Upper lobe of left lung (tissue), 6 donors: Measurements from ENCODE around the gene CLASRP. TPM values are rescaled to one million over a fixed set of nuclear protein-coding genes. Genes with fewer than 3 reads are reported as not detected.
A peak's percentile ranks its signal among the peaks of the same experiment; 100 is the strongest.

Experiments used
- ATAC-seq, 2 donors: fragments of 200-7000 bp; cut with Tn5 transposase; one replicate each; pipeline ENCODE4 v1.9.1; 2022; ENCODE audit warnings: mild to moderate bottlenecking in 2 of 2, moderate library complexity in 2 of 2; ENCODE audit not compliant: low FRiP score in 2 of 2
- DNase-seq, 2 donors: peaks; one replicate each; pipeline ENCODE4 v3.0.0-alpha.2; 2019 to 2020
- H3K27ac ChIP-seq, 4 donors: fragments of 200-600 bp; sonication (generic); one replicate each; pipeline ENCODE4 v1.5.1; 2016 to 2019
- H3K27me3 ChIP-seq, 4 donors: fragments of 200-600 bp; sonication (generic); one replicate each; pipeline ENCODE4 v1.5.1; 2017 to 2019
- H3K36me3 ChIP-seq, 4 donors: fragments of 200-600 bp; sonication (generic); one replicate each; pipeline ENCODE4 v1.5.1; 2016 to 2019
- H3K4me1 ChIP-seq, 4 donors: fragments of 200-600 bp; sonication (generic); one replicate each; pipeline ENCODE4 v1.5.1; 2018 to 2019
- H3K4me3 ChIP-seq, 4 donors: fragments of 200-600 bp; sonication (generic); one replicate each; pipeline ENCODE4 v1.5.1; 2017 to 2019; ENCODE audit warnings: mild to moderate bottlenecking in 2 of 4, moderate library complexity in 1 of 4
- H3K9me3 ChIP-seq, 4 donors: fragments of 200-600 bp; sonication (generic); one replicate each; pipeline ENCODE4 v1.5.1; 2018 to 2019
- CTCF ChIP-seq, 6 experiments: fragments of 450-650 bp in 4 of 6; fragments of 200-600 bp in 2 of 6; sonication (generic) in 2 of 6; IDR thresholded peaks; one replicate each; pipeline ENCODE4 v1.5.1; 2016 to 2019; ENCODE audit warnings: antibody characterized with exemption in 6 of 6
- EP300 ChIP-seq, 4 donors: sonication (generic); formaldehyde crosslinking; IDR thresholded peaks; one replicate each; pipeline ENCODE4 v1.5.1; 2017; ENCODE audit warnings: antibody characterized with exemption in 4 of 4, control low read depth in 2 of 4
- POLR2A ChIP-seq, 4 donors: fragments of 450-650 bp; IDR thresholded peaks; one replicate each; pipeline ENCODE4 v1.5.1; 2016 to 2017; ENCODE audit warnings: antibody characterized with exemption in 4 of 4, mild to moderate bottlenecking in 2 of 4
- POLR2AphosphoS5 ChIP-seq, 2 donors: sonication (generic); formaldehyde crosslinking; IDR thresholded peaks; one replicate each; pipeline ENCODE4 v1.5.1; 2017; ENCODE audit warnings: antibody characterized with exemption in 2 of 2
- WGBS, 2 donors: methylation state at CpG; one replicate each; pipeline ENCODE4 v1.1.5; 2017 to 2018; 5-methylcytosine and 5-hydroxymethylcytosine counted together
- total RNA-seq, 6 donors: library from RNA; depleted of rRNA in 4 of 6; stranded (reverse); fragments of >200 nt in 4 of 6; gene quantifications; one replicate each; pipeline versions ENCODE4 v1.1.0 to v1.2.1, GENCODE V29; 2016 to 2021
- donor health status: DM: no; HTN: no; CAD: no; lungs with moderate emphysema.
- donor health status: DM: no; HTN: yes; CAD: no; lungs with severe emphysema.

CLASRP gene
- total RNA-seq, 6 donors from 2014 or later, result 38.0 to 295 (median 71.6) TPM

DNA sequence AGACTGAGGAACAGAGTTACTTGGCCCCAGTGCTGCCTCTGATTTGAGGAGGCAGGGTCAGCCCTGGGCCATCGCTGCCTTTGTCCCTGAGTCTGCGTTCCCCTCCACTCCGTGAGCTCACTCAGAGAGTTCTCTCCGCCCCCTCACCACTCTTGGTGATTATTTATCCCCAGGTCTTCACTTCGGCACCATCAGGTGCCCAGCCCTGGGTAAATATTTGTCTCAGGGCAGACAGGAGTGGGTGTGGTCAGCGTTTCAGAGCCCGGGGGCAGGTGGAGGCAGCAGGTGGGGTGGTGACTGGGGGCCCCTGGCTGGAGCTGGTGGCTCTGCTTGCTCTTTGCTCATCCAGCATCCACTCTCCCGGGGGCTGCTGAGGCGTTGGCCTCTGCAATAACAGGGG is 74.8 kb downstream of the CLASRP start:
- H3K27ac ChIP-seq, result peak overlapping the region in 1 of 4 donors; percentile 24
- H3K4me3 ChIP-seq, result peak overlapping the region in 1 of 4 donors; percentile 6
- H3K27me3 ChIP-seq, result no peaks in the 10 kb centered on the region
- 50 to 64% methylated on average over 6 to 8 of the region's 9 CpGs for WGBS, 2 donors
- TF ChIP-seq CTCF (IDR thresholded peaks at IDR 0.05) (no peak), POLR2AphosphoS5 (IDR thresholded peaks at IDR 0.05) (no peak), POLR2A (IDR thresholded peaks at IDR 0.05) (no peak), EP300 (IDR thresholded peaks at IDR 0.05) (no peak)
- ATAC-seq, result no peak
- DNase-seq, result peak in 1 of 2 donors; percentile 33
- H3K36me3 ChIP-seq, result no peaks in the 10 kb centered on the region
- H3K9me3 ChIP-seq, result no peaks in the 10 kb centered on the region
- peaks cover 14 to 72% (median 33%) of the 10 kb centered on the region in 4 donors for H3K4me1 ChIP-seq

- H3K36me3 ChIP-seq, result no peaks in the 10 kb centered on the region
- DNase-seq, result no peak
- H3K4me1 ChIP-seq, result peaks cover 14 to 74% (median 34%) of the 10 kb centered on the region in 4 donors
- no peak overlapping the region for H3K27ac ChIP-seq
- H3K27me3 ChIP-seq, result no peaks in the 10 kb centered on the region
- no peak overlapping the region for H3K4me3 ChIP-seq
- 76 to 82% methylated on average over 4 of the region's 4 CpGs for WGBS, 2 donors
- ATAC-seq, result no peak
- H3K9me3 ChIP-seq, result no peaks in the 10 kb centered on the region
- TF ChIP-seq EP300 (IDR thresholded peaks at IDR 0.05) (no peak), POLR2A (IDR thresholded peaks at IDR 0.05) (no peak), POLR2AphosphoS5 (IDR thresholded peaks at IDR 0.05) (no peak), CTCF (IDR thresholded peaks at IDR 0.05) (no peak)
Observed at GRCh38 chr19:45114116-45114515, 75.3 kb downstream of the CLASRP start.

DNA sequence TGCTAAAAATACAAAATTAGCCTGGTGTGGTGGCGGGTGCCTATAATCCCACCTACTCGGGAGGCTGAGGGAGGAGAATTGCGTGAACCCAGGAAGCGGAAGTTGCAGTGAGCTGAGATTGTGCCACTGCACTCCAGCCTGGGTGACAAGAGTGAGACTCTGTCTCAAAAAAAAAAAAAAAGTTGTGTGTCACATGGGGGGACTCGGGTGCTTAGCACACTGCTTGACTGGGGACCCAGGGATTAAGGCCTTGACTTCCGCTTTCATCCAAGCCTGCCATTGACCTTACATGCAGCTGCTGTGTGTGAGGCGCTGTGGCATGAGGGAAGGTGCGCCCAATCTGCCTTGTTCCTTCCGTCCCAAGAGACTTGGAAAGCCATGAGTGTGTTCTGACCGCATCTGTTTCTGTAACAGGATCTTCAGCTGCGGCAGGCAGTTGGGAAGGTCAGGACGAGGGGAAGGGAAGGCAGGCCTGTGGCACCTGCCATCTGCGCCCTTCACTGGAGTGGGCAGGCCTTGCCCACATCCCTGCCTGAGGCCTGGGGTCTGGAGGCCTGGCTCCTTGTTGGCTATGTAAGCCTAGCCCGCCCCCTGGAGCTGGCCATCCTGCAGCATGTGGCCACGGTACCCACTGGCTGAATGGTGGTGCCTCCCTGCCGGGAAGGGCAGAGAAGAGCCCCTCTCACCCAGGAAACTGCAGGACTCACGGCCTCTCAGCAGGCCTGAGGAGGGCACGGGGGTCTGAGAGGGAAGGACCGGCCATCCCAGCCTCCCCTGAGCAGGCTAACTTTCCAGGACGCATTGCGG is 77.2 kb downstream of the CLASRP start:
- DNase-seq (no peak), ATAC-seq (peak in 1 of 2 donors; percentile 28)
- Histone ChIP-seq H3K36me3 (no peaks in the 10 kb centered on the region), H3K27ac (peak overlapping the region in 2 of 4 donors; percentile 30 to 35), H3K4me3 (no peak overlapping the region), H3K27me3 (no peaks in the 10 kb centered on the region), H3K9me3 (no peaks in the 10 kb centered on the region), H3K4me1 (peaks cover 14 to 78% (median 34%) of the 10 kb centered on the region in 4 donors)
- WGBS, 2 donors, result 88 to 94% methylated on average over 15 to 21 of the region's 21 CpGs
- no peak for TF ChIP-seq POLR2A (IDR thresholded peaks at IDR 0.05)
- no peak for TF ChIP-seq CTCF (IDR thresholded peaks at IDR 0.05)
- TF ChIP-seq EP300 (IDR thresholded peaks at IDR 0.05), result no peak
- TF ChIP-seq POLR2AphosphoS5 (IDR thresholded peaks at IDR 0.05), result no peak

DNA sequence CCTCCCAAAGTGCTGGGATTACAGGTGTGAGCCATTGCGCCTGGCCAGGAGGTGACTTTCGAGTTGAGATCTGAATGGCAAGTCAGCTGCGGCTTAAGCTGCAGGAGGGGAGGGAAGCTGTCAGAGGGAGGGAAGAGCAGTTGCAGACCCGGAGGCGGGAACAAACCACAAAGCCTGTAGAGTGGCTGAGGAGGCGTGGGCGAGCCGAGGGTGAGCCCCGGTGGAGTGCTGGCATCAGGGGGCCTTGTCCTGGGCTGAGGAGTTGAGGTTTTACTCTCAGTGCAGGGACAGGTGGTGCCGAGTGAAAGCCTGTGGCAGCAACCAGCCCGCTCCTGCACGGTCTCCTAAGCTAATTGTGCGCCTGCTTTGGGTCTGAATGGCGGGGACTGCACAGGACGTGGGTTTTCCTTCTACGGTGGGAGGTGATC is 78.3 kb downstream of the CLASRP start:
- ATAC-seq, result no peak
- Histone ChIP-seq H3K27ac (no peak overlapping the region), H3K36me3 (no peaks in the 10 kb centered on the region), H3K27me3 (no peaks in the 10 kb centered on the region), H3K4me3 (no peak overlapping the region), H3K9me3 (no peaks in the 10 kb centered on the region), H3K4me1 (peaks cover 14 to 86% (median 31%) of the 10 kb centered on the region in 4 donors)
- no peak for TF ChIP-seq EP300 (IDR thresholded peaks at IDR 0.05)
- TF ChIP-seq CTCF (IDR thresholded peaks at IDR 0.05), result no peak
- TF ChIP-seq POLR2A (IDR thresholded peaks at IDR 0.05), result no peak
- TF ChIP-seq POLR2AphosphoS5 (IDR thresholded peaks at IDR 0.05), result no peak
- 53 to 73% methylated on average over 12 to 15 of the region's 16 CpGs for WGBS, 2 donors
- DNase-seq, result peak in 1 of 2 donors; percentile 35
